A673 (cell line): ENCODE measurements around the gene GATAD2A. TPM values are rescaled to one million over a fixed set of nuclear protein-coding genes. Genes with fewer than 3 reads are reported as not detected.

Experiments used
- BruUV-seq: library from RNA; stranded (reverse); fragments of 400-500 nt; replicated peaks from 2 replicates; lab custom pipeline; 2021; lab: Mats Ljungman, UMichigan
- CTCF ChIA-PET: fragments of 300-600 bp; sonication (Branson Sonifier 250); formaldehyde crosslinking; loops from one replicate; lab custom pipeline; 2022; ENCODE audit warnings: antibody characterized with exemption; lab: Charles Lee
- POLR2A ChIA-PET: fragments of 300-600 bp; sonication (Branson Sonifier 250); formaldehyde crosslinking; loops from one replicate; lab custom pipeline; 2022; ENCODE audit warnings: antibody characterized with exemption; ENCODE audit not compliant: low non-redundant PET; lab: Charles Lee
- DNase-seq: peaks from one replicate; pipeline ENCODE4 v3.0.0-alpha.2; 2015; ENCODE audit warnings: low spot score
- H3K27ac ChIP-seq: fragments of 200-600 bp; sonication (generic); 2 replicates; pipeline ENCODE4 v1.5.1; 2016; ENCODE audit warnings: mixed run types, low read depth, mild to moderate bottlenecking, mixed read lengths, antibody characterized with exemption, low read length; ENCODE audit not compliant: poor library complexity, severe bottlenecking
- H3K27me3 ChIP-seq: fragments of 200-600 bp; sonication (generic); replicated peaks from 2 replicates; pipeline ENCODE4 v1.6.1; 2017; ENCODE audit warnings: mixed run types, low read depth, mild to moderate bottlenecking, mixed read lengths, antibody characterized with exemption, low read length; ENCODE audit not compliant: insufficient read depth, poor library complexity
- H3K36me3 ChIP-seq: fragments of 200-600 bp; sonication (generic); 2 replicates; pipeline ENCODE4 v1.6.1; 2016; ENCODE audit warnings: mixed run types, mild to moderate bottlenecking, mixed read lengths, antibody characterized with exemption, low read length; ENCODE audit not compliant: insufficient read depth, poor library complexity, severe bottlenecking
- H3K4me1 ChIP-seq: fragments of 200-600 bp; sonication (generic); 2 replicates; pipeline ENCODE4 v1.6.1; 2017; ENCODE audit warnings: mixed run types, mild to moderate bottlenecking, mixed read lengths, antibody characterized with exemption, low read length; ENCODE audit not compliant: insufficient read depth, poor library complexity, severe bottlenecking
- H3K4me3 ChIP-seq: fragments of 200-600 bp; sonication (generic); 2 replicates; pipeline ENCODE4 v1.5.1; 2016; ENCODE audit warnings: low read depth, mixed run types, mild to moderate bottlenecking, mixed read lengths, low read length; ENCODE audit not compliant: poor library complexity, severe bottlenecking
- H3K9me3 ChIP-seq: fragments of 200-600 bp; sonication (generic); 2 replicates; pipeline ENCODE4 v1.6.1; 2016; ENCODE audit warnings: mixed run types, low read depth, mild to moderate bottlenecking, mixed read lengths, antibody characterized with exemption, low read length; ENCODE audit not compliant: poor library complexity, severe bottlenecking
- EZH2 ChIP-seq: fragments of 200-600 bp; sonication (generic); IDR thresholded peaks from 2 replicates; pipeline ENCODE4 v1.6.1; 2017; ENCODE audit warnings: borderline replicate concordance, low read depth, mild to moderate bottlenecking, mixed read lengths, antibody characterized with exemption, low read length; ENCODE audit not compliant: poor library complexity, severe bottlenecking
- intact Hi-C: fragments of 100-400 bp; cut with micrococcal nuclease; formaldehyde crosslinking; loops from one replicate; pipeline ENCODE4 v1.10.0; 2022; ENCODE audit not compliant: unreplicated experiment
- total RNA-seq: library from RNA; stranded (reverse); gene quantifications from 2 replicates; pipeline ENCODE4 v1.2.3, GENCODE V29; 2021
- TF ChIP-seq, protein P1 (sequence below): fragments of 300-800, 200-600 bp; sonication (generic); conservative IDR thresholded peaks from 2 replicates; pipeline ENCODE4 v1.5.1; 2017; ENCODE audit warnings: low read depth, mild to moderate bottlenecking, antibody characterized with exemption, low read length, moderate library complexity, mixed read lengths

The GATAD2A gene
- total RNA-seq, 1 experiment from 2014 or later = 218 TPM

DNA sequence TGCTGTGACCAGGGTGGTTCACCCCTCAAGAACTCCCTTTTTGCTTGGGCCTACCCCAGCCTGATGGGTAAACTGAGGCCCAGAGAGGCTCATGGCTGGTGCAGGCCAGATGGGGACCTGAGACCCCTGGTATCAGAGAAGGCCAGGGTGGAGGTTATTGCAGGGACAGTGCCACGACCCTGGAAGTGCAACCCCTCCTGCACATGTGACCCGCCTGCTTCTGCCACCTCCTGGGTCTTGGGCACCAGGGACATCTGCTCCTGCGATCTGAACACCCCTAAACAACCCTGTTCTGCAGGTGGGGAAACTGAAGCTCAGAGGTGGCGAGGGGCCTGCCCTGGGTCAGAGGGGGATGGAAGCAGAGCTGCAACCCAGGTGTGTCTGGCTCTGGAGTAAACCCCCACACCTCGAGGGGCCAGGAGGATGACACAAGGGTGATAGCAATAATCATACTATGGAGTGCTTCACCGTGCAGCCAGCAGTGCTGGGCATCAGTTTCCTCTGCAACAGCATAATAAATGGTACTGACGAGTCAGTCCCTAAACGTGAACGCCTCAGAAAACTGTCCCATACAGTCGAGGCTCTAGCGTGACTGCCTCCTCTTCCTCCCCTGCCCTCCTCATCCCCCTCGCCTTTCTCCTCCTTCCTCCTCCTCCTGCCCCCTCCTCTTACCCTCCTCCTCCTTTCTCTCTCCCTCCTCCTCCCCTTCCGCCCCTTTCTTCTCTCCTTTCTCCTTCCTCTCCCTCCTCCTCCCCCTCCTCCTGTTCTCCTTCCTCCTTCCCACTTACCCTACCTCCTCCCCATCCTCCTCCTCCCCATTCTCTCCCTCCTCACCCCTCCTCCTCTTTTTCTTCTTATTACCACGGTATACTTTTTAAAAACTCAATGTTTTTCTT is 127.6 kb downstream of the GATAD2A start:
- Histone ChIP-seq H3K36me3 (no peaks in the 10 kb centered on the region), H3K9me3 (no peaks in the 10 kb centered on the region), H3K4me1 (peaks cover 2% of the 10 kb centered on the region), H3K4me3 (no peak overlapping the region), H3K27ac (no peak overlapping the region), H3K27me3 (no peaks in the 10 kb centered on the region)
- ChIA-PET POLR2A (interaction anchor here (0.5 kb wide), 1 partner anchor 1097 kb away, joined by 4 read pairs; no protein-coding TSS in a partner anchor), CTCF (interaction anchor here (1.1 to 1.2 kb wide), 3 partner anchors 20 to 103 kb away, joined by 3 to 5 read pairs (median 4); no protein-coding TSS in a partner anchor)
- DNase-seq = no peak
- no TSS peak for BruUV-seq
- TF ChIP-seq EZH2 = no peak
- TF ChIP-seq, protein P1, sequence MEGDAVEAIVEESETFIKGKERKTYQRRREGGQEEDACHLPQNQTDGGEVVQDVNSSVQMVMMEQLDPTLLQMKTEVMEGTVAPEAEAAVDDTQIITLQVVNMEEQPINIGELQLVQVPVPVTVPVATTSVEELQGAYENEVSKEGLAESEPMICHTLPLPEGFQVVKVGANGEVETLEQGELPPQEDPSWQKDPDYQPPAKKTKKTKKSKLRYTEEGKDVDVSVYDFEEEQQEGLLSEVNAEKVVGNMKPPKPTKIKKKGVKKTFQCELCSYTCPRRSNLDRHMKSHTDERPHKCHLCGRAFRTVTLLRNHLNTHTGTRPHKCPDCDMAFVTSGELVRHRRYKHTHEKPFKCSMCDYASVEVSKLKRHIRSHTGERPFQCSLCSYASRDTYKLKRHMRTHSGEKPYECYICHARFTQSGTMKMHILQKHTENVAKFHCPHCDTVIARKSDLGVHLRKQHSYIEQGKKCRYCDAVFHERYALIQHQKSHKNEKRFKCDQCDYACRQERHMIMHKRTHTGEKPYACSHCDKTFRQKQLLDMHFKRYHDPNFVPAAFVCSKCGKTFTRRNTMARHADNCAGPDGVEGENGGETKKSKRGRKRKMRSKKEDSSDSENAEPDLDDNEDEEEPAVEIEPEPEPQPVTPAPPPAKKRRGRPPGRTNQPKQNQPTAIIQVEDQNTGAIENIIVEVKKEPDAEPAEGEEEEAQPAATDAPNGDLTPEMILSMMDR = no peak
- intact Hi-C loops = loop anchor here (1.0 to 2.0 kb wide), 2 partner anchors 110 to 426 kb away; partner anchors contain the start of gene GMIP

DNA sequence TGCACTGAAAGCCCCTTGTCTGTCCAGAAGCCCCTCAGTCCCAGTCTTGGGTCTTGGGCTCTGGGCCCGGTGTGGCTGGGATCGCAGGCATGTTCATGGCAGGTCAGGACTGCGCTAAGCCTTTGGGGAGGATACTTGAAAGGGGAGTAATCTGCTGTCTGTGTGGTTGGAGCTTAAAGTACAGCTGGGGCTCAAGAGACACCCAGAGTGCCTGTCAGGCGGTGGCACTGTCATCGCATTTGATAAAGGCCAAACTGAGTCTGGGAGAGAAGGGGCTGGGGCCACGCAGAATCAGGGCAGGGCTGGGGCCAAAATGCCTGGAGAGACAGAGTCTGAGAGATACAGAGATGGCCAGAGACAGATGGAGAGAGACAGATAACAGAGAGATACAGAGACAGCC is 128.4 kb downstream of the GATAD2A start:
- intact Hi-C loops = loop anchor here (2.0 kb wide), 1 partner anchor 425 kb away; no protein-coding TSS in a partner anchor

DNA sequence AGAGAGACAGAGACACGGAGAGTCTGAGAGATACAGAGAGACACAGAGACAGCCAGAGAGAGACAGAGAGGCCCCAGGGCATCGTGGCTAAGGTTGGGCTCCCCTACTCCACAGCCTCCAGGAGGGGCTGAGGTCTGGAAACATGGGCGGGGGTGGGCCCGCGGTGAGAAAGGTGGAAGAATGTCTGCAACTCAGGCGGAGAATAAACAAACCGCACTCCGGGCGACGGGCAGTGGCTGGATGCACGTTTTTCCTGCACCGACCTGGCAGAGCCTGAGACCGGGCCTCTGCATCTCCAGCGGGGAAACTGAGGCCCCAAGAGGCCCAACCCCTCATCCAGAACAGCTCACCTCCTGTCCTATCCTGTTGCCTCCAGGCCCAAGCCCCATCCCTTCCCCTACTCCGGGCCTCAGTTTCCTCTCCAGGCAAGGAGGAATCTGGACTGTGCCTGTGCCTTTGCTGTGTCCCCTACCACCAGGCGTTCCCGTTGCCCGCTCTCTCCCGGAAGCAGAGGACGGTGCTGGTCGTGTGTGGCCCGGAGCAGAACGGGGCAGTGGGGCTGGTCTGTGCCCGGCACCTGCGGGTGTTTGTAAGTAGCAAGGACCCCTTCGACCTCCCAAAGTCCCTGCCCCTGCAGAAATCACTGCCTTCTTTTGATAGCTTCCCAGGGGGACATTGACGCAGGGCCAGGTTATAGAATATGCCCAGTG is 129.2 kb downstream of the GATAD2A start:
- TF ChIP-seq, protein P1 = no peak
- no peak for TF ChIP-seq EZH2
- Histone ChIP-seq H3K36me3 (no peaks in the 10 kb centered on the region), H3K4me1 (peaks cover 7% of the 10 kb centered on the region), H3K27ac (no peak overlapping the region), H3K9me3 (no peaks in the 10 kb centered on the region), H3K4me3 (no peak overlapping the region), H3K27me3 (no peaks in the 10 kb centered on the region)
- BruUV-seq = no TSS peak
- no peak for DNase-seq
- ChIA-PET POLR2A (no interaction called here), CTCF (no interaction called here)
- intact Hi-C loops = no loop called here

More for the DNA sequence above, 128.4 kb downstream of the GATAD2A start:
- POLR2A ChIA-PET = no interaction called here
- TF ChIP-seq EZH2 = no peak
- TF ChIP-seq, protein P1 = no peak
- CTCF ChIA-PET = no interaction called here
- no peaks in the 10 kb centered on the region for H3K36me3 ChIP-seq
- H3K4me3 ChIP-seq = no peak overlapping the region
- BruUV-seq = no TSS peak
- DNase-seq = no peak
- H3K9me3 ChIP-seq = no peaks in the 10 kb centered on the region
- H3K4me1 ChIP-seq = peaks cover 7% of the 10 kb centered on the region
- H3K27me3 ChIP-seq = no peaks in the 10 kb centered on the region
- H3K27ac ChIP-seq = no peak overlapping the region
